Tibial nerve (tissue), 3 donors: ENCODE data around the gene DPY19L2.
"Not testable (repeated sequence)": the region's sequence is repeated elsewhere in the genome, so short reads cannot be mapped to it uniquely, and the experiment has no call there.

Experiments used
- CTCF ChIP-seq, 5 experiments: fragments of 200-600 bp in 3 of 5; fragments of 450-650 bp in 2 of 5; sonication (generic) in 3 of 5; IDR thresholded peaks; one replicate each; pipeline ENCODE4 v1.5.1; 2016 to 2019; ENCODE audit warnings: antibody characterized with exemption in 5 of 5, mild to moderate bottlenecking in 3 of 5, moderate library complexity in 2 of 5
- POLR2A ChIP-seq, 2 donors: fragments of 450-650 bp; IDR thresholded peaks; one replicate each; pipeline ENCODE4 v1.6.1; 2017; ENCODE audit warnings: antibody characterized with exemption in 2 of 2, mild to moderate bottlenecking in 2 of 2, moderate library complexity in 2 of 2

GRCh38 chr12:63654481-63654880 lies 13.8 kb downstream of the DPY19L2 start:
- not testable (repeated sequence) for TF ChIP-seq CTCF, POLR2A (IDR thresholded peaks at IDR 0.05)
